ENCODE results near the gene UBAC2.
"Not testable (repeated sequence)": the region's sequence is repeated elsewhere in the genome, so short reads cannot be mapped to it uniquely, and the experiment has no call there.

UBAC2 gene

GRCh38 chr13:99185606-99186005, 15.0 kb upstream of the UBAC2 start:
- no peak for DNase-seq (ENCODE audit: low spot score)

GRCh38 chr13:99190147-99190985, 10.3 kb upstream of the UBAC2 start:
- no peak for DNase-seq (ENCODE audit: low spot score)

DNA sequence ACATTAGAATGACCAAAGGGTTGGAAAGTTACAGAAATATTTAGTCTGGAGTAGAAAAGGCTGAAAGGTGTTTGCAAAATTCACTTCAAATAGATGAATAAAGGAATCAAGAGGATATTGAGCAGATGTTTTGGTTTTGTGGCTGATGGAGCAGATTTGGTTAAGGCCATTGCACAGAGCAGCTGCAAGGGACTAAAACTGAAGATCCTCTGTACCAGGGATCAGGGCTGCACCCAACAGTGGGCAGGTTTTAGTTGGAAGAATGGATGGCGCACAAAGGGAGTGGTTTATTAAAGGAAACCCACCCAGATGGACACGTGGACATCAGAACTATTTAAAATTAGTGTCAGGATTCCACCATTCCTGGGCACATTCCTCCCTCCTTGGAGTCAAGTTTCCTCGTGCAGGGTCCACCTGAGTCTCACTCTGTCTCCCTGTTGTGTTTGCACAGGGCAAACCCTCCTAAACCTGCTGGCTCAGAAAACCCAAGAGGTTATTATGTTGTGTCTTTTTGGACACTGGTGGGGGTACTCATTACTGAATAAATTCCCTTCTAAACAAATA, 9.2 kb upstream of the UBAC2 start:
- no peak for DNase-seq (ENCODE audit: low spot score)

DNA sequence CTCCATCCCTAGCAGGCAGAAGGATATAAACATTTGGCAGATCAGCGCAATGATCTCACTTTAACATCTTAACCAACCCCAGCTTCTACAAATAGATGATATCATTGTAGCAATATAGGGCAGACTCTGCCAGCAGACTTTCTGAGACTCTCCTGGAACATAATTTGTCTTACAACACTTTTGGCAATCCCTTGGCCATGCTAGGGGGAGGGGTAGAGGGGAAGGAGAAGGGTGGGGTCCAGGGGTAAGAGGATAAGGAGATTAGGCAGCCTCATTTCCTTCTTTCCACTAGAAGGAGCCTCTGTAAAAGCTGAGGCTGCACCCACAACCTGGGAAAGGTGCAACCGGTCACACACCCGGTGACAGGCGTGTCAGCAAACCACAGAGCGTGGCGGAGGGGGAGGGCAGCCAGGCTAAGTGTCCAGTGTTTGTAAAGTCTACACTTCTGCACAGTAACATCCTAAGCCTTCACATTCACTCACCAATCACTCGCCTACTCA, 8.7 kb upstream of the UBAC2 start:
- no peak for DNase-seq (ENCODE audit: low spot score)

- DNase-seq (ENCODE audit: low spot score), result no peak
Measured at GRCh38 chr13:99192480-99192879, 8.2 kb upstream of the UBAC2 start.

GRCh38 chr13:99193152-99193551, 7.5 kb upstream of the UBAC2 start:
- no peak for DNase-seq (ENCODE audit: low spot score)

DNA sequence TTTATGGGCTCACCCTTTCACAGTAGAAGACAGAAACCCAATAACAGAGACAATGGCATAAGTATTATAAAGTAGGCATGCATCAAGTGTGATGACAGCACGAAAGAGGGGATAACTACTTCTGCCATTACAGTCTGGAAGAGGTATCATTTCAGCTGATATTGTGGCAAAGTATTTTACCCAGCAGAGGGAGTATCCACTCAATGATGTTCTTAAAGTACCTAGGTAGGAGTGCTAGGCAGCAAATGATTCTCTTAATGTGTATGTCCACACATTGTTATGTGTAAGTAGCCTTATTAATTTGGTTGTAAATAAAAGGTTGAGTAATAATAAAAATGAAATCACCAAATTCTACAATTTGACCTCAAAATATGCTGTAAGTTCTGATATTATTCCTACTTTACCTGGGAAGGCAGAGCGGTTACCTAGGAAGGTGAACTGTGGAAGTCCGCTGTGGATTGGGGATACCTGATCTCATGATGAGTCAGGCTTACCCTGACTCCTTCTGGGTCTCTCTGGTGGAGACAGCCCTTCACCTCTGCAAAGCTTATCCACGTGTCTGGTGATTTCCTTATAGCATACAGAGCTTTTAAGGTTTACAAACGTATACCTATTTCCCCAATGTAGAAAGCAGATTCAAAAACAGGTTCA, 4.1 kb upstream of the UBAC2 start:
- peak; percentile 13 for DNase-seq (ENCODE audit: low spot score)

GRCh38 chr13:99197117-99197651, 3.5 kb upstream of the UBAC2 start:
- no peak for DNase-seq (ENCODE audit: low spot score)

- peak; percentile 15 for DNase-seq (ENCODE audit: low spot score)
Measured at GRCh38 chr13:99199541-99200431, 868 bp upstream of the UBAC2 start.

DNA sequence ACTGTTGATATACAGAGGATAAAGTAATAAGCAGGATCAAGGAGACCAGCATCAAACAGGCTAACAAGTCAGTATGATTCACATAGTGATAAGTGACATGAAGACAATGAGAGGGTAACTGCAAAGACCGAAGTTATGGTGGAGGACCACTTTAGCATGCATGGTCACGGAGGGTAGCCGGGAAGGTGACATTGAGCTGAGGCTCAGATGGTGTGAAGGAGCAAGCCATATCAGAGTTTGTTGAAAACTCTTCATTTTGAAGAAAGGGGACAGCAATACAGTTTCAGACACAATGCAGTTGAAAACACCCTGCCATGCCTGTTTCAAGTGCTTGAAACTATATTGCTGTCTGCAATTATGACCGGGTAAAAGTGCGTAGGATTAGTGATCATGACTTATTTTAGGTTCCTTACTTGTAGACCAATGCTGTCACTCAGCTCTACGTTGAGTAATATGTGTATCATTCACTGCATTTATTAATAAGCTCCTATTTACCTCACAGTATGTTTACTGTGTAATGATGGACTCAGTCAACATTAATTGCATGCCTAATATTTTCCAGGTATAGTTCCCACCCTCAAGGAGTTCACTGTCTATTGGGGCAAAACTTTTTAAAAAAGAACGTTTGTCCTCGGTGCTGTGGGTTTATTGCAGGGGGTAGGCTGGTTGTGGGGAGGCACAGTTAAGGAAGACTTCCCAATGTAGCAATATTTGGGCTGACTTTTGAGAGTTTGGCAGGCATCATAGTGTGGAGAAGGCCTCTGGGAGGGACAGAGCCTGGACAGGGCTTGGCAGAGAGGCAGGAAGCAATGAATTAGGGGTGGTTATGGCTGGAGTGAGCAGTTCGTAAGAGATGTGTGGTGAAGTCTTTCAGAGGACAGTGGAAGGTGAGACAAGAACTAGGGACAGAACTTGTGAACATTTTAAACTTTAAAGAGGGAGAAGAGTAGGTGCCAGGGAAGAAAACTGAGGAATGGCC, 3.2 kb downstream of the UBAC2 start:
- no peak for DNase-seq (ENCODE audit: low spot score)

GRCh38 chr13:99205621-99206220, 5.1 kb downstream of the UBAC2 start:
- no peak for DNase-seq (ENCODE audit: low spot score)

- no peak for DNase-seq (ENCODE audit: low spot score)
Measured at GRCh38 chr13:99206226-99206625, 5.6 kb downstream of the UBAC2 start.

GRCh38 chr13:99206873-99207272, 6.2 kb downstream of the UBAC2 start:
- no peak for DNase-seq (ENCODE audit: low spot score)

GRCh38 chr13:99207511-99207910, 6.9 kb downstream of the UBAC2 start:
- DNase-seq (ENCODE audit: low spot score), result no peak

- no peak for DNase-seq (ENCODE audit: low spot score)
Measured at GRCh38 chr13:99208185-99208584, 7.5 kb downstream of the UBAC2 start.

DNA sequence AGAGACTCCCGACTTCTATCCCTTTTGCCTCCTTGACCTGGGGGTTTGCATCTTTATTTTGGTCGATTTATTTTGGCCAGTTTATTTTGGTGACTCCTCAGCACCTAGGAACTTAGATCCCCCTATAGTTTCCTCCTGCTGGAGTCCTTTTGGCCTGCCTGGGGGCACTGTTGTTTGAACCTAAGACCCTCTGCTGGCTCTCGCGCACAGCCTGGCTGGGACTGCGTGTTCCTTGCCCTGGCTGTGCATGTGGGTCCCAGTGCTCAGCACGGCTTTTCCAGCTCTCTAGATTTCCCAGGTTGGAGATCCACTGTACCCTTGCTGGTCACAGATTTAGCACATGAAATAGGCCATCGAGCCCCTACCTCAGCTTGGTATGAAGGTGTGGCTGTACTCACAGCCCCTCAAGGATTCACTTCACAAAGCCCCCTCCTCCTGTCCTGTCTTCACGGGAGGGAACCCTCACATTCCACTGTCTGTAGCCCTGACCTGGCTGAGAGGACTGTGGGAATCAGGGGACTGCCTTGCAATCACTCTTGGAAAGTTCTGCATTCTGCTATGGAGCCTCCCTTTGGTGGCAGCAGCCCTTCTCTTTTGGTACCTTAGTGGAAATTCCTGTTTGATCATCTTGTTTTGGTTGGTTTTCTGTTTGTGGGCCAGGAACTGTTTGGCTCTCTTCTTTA, 8.3 kb downstream of the UBAC2 start:
- DNase-seq (ENCODE audit: low spot score), result no peak

GRCh38 chr13:99210627-99211026, 10.0 kb downstream of the UBAC2 start:
- DNase-seq (ENCODE audit: low spot score), result not testable (repeated sequence)

GRCh38 chr13:99211421-99212035, 10.9 kb downstream of the UBAC2 start:
- no peak for DNase-seq (ENCODE audit: low spot score)

- DNase-seq (ENCODE audit: low spot score), result no peak
Measured at GRCh38 chr13:99214232-99214631, 13.6 kb downstream of the UBAC2 start.
